ENCODE data around the gene EFS. TPM values are rescaled to one million over a fixed set of nuclear protein-coding genes. Genes with fewer than 3 reads are reported as not detected.
A peak's percentile ranks its signal among the peaks of the same experiment; 100 is the strongest.

EFS gene
- polyA plus RNA-seq, 3 donors = not detected

- Histone ChIP-seq H2AFZ (ENCODE audit: insufficient read depth, low read depth, low read length, poor library complexity, severe bottlenecking) (peak within 1 kb of the TSS; percentile 98), H3K4me1 (ENCODE audit: control insufficient read depth in 1 of 2, insufficient read depth in 2 of 2, low read length in 2 of 2) (peaks cover 31 to 54% of the 10 kb centered on the region in 2 donors), H3K36me3 (replicated peaks in 1 of 2; ENCODE audit: control insufficient read depth in 1 of 2, insufficient read depth in 2 of 2, low read length in 2 of 2) (peaks cover 21 to 36% of the 10 kb centered on the region in 2 donors), H3K4me2 (replicated peaks; ENCODE audit: extremely low read depth, low read length, poor library complexity, severe bottlenecking) (peak within 1 kb of the TSS; percentile 89), H3K9me3 (replicated peaks in 1 of 2; ENCODE audit: control insufficient read depth in 1 of 2, insufficient read depth in 1 of 2, low read length in 2 of 2) (no peaks in the 10 kb centered on the region), H3K4me3 (replicated peaks in 1 of 3; ENCODE audit: low read depth in 2 of 3, low read length in 3 of 3) (peak within 1 kb of the TSS; percentile 39 to 92 (median 90)), H3K79me2 (ENCODE audit: insufficient read depth, low read length) (peaks cover 50% of the 10 kb centered on the region), H3K9ac (ENCODE audit: insufficient read depth, low read length, poor library complexity, severe bottlenecking) (peak within 1 kb of the TSS; percentile 80), H3K27me3 (ENCODE audit: control insufficient read depth in 2 of 2, insufficient read depth in 2 of 2, low read length in 2 of 2) (no peaks in the 10 kb centered on the region), H4K20me1 (ENCODE audit: insufficient read depth, low read length) (no peaks in the 10 kb centered on the region), H3K27ac (ENCODE audit: low read depth in 1 of 2, low read length in 2 of 2) (peak within 1 kb of the TSS; percentile 76 to 89)
- Mint-ChIP-seq H3K36me3 (peaks cover 14 to 26% of the 10 kb centered on the region in 2 donors), H3K4me1 (peaks cover 49% of the 10 kb centered on the region), H3K27me3 (ENCODE audit: low read depth in 3 of 3) (no peaks in the 10 kb centered on the region), H3K4me3 (peak within 1 kb of the TSS; percentile 82 to 92), H3K9me3 (no peaks in the 10 kb centered on the region), H3K27ac (peak within 1 kb of the TSS; percentile 76 to 92 (median 89))
- WGBS (ENCODE audit: insufficient coverage) = 0% methylated on average over 14 of the region's 24 CpGs
- intact Hi-C loops (cut with micrococcal nuclease) = loop anchor here (2.0 to 10.0 kb wide), 2 partner anchors 14 to 722 kb away; partner anchors contain the start of genes DAD1 (in 1 of the 2) and PABPN1 (in 1 of the 2)
- peak; percentile 57 to 70 (median 65) for DNase-seq
- no peak for TF ChIP-seq CTCF (IDR thresholded peaks at IDR 0.05)
These were observed 58.4 kb downstream of the EFS start, which contains the start of gene BCL2L2 for GRCh38 chr14:23306412-23307145. BCL2L2 (plus strand) TSS chr14:23306833; CDS start chr14:23307768, 935 bp downstream.

Small RNAs within 50 kb of the gene (small RNA-seq; reads per million reads assigned to genes)
- not detected for gene MIR208A (ENCODE audit: insufficient read length, low read depth)

Other genes starting within 250 kb of the EFS start
- gene CEBPE, start 245.9 kb downstream of the EFS start, polyA plus RNA-seq = 1 to 10 TPM in 2 of 3 donors, under 1 TPM in 1; 0.73 to 1.5 (median 1.3) TPM
- gene SLC7A8, start 181.5 kb downstream of the EFS start, polyA plus RNA-seq = under 1 TPM; 0.05 to 0.53 (median 0.25) TPM
- gene RNF212B, start 127.2 kb downstream of the EFS start, polyA plus RNA-seq = not detected
- 1 to 10 TPM; 3.5 to 5.4 (median 4.1) TPM for gene HOMEZ, start 79.0 kb downstream of the EFS start, polyA plus RNA-seq
- 10 to 100 TPM in 1 of 3 donors, under 1 TPM in 2; 0.81 to 16.7 (median 0.88) TPM for gene PPP1R3E, start 62.3 kb downstream of the EFS start, polyA plus RNA-seq
- gene BCL2L2, start 58.3 kb downstream of the EFS start, polyA plus RNA-seq = 10 to 100 TPM in 1 of 3 donors, 1 to 10 TPM in 1, under 1 TPM in 1; 0.90 to 23.7 (median 1.4) TPM
- gene PABPN1, start 43.7 kb downstream of the EFS start, polyA plus RNA-seq = 100 to 1,000 TPM in 1 of 3 donors, 10 to 100 TPM in 2; 54.4 to 356 (median 64.6) TPM
- gene SLC22A17, start 12.3 kb downstream of the EFS start, polyA plus RNA-seq = not detected
- gene IL25, start 7.6 kb upstream of the EFS start, polyA plus RNA-seq = not detected
- 1 to 10 TPM in 1 of 3 donors, under 1 TPM in 1, not detected in 1; 0.93 to 1.1 TPM for gene CMTM5, start 11.9 kb upstream of the EFS start, polyA plus RNA-seq
- not detected for gene MYH6, start 43.1 kb upstream of the EFS start, polyA plus RNA-seq
- gene MYH7, start 70.5 kb upstream of the EFS start, polyA plus RNA-seq = not detected
- gene NGDN, start 104.5 kb upstream of the EFS start, polyA plus RNA-seq = 10 to 100 TPM; 22.7 to 44.5 (median 26.8) TPM
- gene ZFHX2, start 186.6 kb upstream of the EFS start, polyA plus RNA-seq = under 1 TPM in 2 of 3 donors, not detected in 1; 0.01 to 0.07 TPM
- gene THTPA, start 191.1 kb upstream of the EFS start, polyA plus RNA-seq = 10 to 100 TPM; 15.3 to 18.2 (median 17.0) TPM
- 100 to 1,000 TPM in 1 of 3 donors, 10 to 100 TPM in 2; 32.2 to 437 (median 37.0) TPM for gene AP1G2, start 202.6 kb upstream of the EFS start, polyA plus RNA-seq
- gene JPH4, start 213.6 kb upstream of the EFS start, polyA plus RNA-seq = 1 to 10 TPM; 2.2 to 4.1 (median 3.7) TPM

All from CD14-positive monocyte (primary cell).